H1 (cell line): Measurements from ENCODE around the gene TCERG1L. TPM values are rescaled to one million over a fixed set of nuclear protein-coding genes. Genes with fewer than 3 reads are reported as not detected.

Experiments
- CTCF ChIA-PET: fragments of 300-600 bp; sonication (Branson Sonifier 250); formaldehyde crosslinking; loops from one replicate; lab custom pipeline; 2021; ENCODE audit not compliant: partially characterized antibody; lab: Charles Lee
- POLR2A ChIA-PET: fragments of 300-600 bp; sonication (Branson Sonifier 250); formaldehyde crosslinking; loops from one replicate; lab custom pipeline; 2021; ENCODE audit warnings: inconsistent platforms; ENCODE audit not compliant: partially characterized antibody; lab: Charles Lee
- DNase-seq, 2 experiments: peaks; one replicate each; pipeline versions ENCODE4 v3.0.0 to v3.0.0-alpha.2; 2010 to 2022; ENCODE audit warnings: low spot score in 2 of 2, low read depth in 1 of 2, mixed read lengths in 1 of 2
- FAIRE-seq: peaks from 2 replicates; lab custom pipeline; 2011; peaks lifted over from hg19 to GRCh38; lab: Jason Lieb, UNC
- H2AFZ ChIP-seq: 2 replicates; pipeline ENCODE4 v1.8.1; 2012; ENCODE audit warnings: low read length, inconsistent platforms
- H2AK5ac ChIP-seq: 2 replicates; pipeline ENCODE4 v1.6.1; 2013; ENCODE audit warnings: low read depth, low read length
- H2BK120ac ChIP-seq: replicated peaks from 2 replicates; pipeline ENCODE3; 2013; ENCODE audit warnings: low read depth, low read length, inconsistent platforms
- H2BK12ac ChIP-seq: 2 replicates; pipeline ENCODE4 v1.6.1; 2013; ENCODE audit warnings: low read depth, low read length
- H2BK15ac ChIP-seq: 2 replicates; pipeline ENCODE4 v1.6.1; 2013; ENCODE audit warnings: low read length
- H2BK20ac ChIP-seq: 2 replicates; pipeline ENCODE4 v1.6.1; 2013; ENCODE audit warnings: low read length
- H2BK5ac ChIP-seq: 2 replicates; pipeline ENCODE4 v1.6.1; 2013; ENCODE audit warnings: low read depth, low read length
- H3K14ac ChIP-seq: 2 replicates; pipeline ENCODE4 v1.6.1; 2013; ENCODE audit warnings: inconsistent platforms; ENCODE audit not compliant: insufficient read length
- H3K18ac ChIP-seq: 2 replicates; pipeline ENCODE4 v1.6.1; 2013; ENCODE audit warnings: low read length; ENCODE audit errors: extremely low read depth
- H3K23ac ChIP-seq: 2 replicates; pipeline ENCODE4 v1.6.1; 2013; ENCODE audit warnings: inconsistent platforms; ENCODE audit not compliant: insufficient read length
- H3K23me2 ChIP-seq: 2 replicates; pipeline ENCODE4 v1.6.1; 2013; ENCODE audit warnings: low read depth, low read length
- H3K27ac ChIP-seq: 2 replicates; pipeline ENCODE4 v1.6.1; 2011; ENCODE audit warnings: low read depth, low read length, inconsistent platforms
- H3K27me3 ChIP-seq, 4 experiments: replicated peaks in 1 of 4; 1 replicate in 1 of 4; 2 replicates in 3 of 4; pipeline versions ENCODE4 v1.6.1 to v1.8.1; 2011 to 2013; ENCODE audit warnings: low read length in 3 of 4, mild to moderate bottlenecking in 3 of 4, inconsistent platforms in 2 of 4, mixed read lengths in 2 of 4, moderate library complexity in 1 of 4; ENCODE audit not compliant: control insufficient read depth in 3 of 4, insufficient read depth in 3 of 4; ENCODE audit errors: extremely low read depth in 1 of 4
- H3K36me3 ChIP-seq, 4 experiments: 2 replicates each; pipeline versions ENCODE4 v1.6.1 to v1.8.1; 2011 to 2013; ENCODE audit warnings: mild to moderate bottlenecking in 4 of 4, low read length in 3 of 4, moderate library complexity in 2 of 4, control low read depth in 1 of 4, inconsistent platforms in 1 of 4; ENCODE audit not compliant: insufficient read depth in 4 of 4, control insufficient read depth in 2 of 4
- H3K4ac ChIP-seq: replicated peaks from 2 replicates; pipeline ENCODE3; 2013; ENCODE audit warnings: low read length, low read depth, mixed read lengths, inconsistent platforms; ENCODE audit not compliant: insufficient read length
- H3K4me1 ChIP-seq, 4 experiments: replicated peaks in 1 of 4; 1 replicate in 1 of 4; 2 replicates in 3 of 4; pipeline versions ENCODE4 v1.6.1 to v1.8.1; 2011 to 2013; ENCODE audit warnings: low read length in 3 of 4, inconsistent platforms in 2 of 4, mixed read lengths in 1 of 4; ENCODE audit not compliant: insufficient read depth in 4 of 4, control insufficient read depth in 3 of 4
- H3K4me2 ChIP-seq, 2 experiments: 2 replicates each; pipeline versions ENCODE4 v1.6.1 to v1.8.1; 2011 to 2013; ENCODE audit warnings: low read depth in 2 of 2, low read length in 2 of 2, control low read depth in 1 of 2, inconsistent platforms in 1 of 2, mild to moderate bottlenecking in 1 of 2; ENCODE audit not compliant: insufficient read depth in 1 of 2
- H3K4me3 ChIP-seq, 4 experiments: fragments of 200-600, 300-600 bp in 1 of 4; sonication (generic), shearing (Covaris generic), sonication (Bioruptor Twin) in 1 of 4; 2 replicates each; pipeline versions ENCODE4 v1.5.1 to v1.8.1; 2011 to 2016; ENCODE audit warnings: low read length in 4 of 4, low read depth in 3 of 4, control low read depth in 2 of 4, inconsistent platforms in 2 of 4, mild to moderate bottlenecking in 2 of 4, mixed read lengths in 1 of 4, moderate library complexity in 1 of 4; ENCODE audit not compliant: insufficient read depth in 2 of 4; ENCODE audit errors: extremely low read depth in 1 of 4
- H3K56ac ChIP-seq: replicated peaks from 2 replicates; pipeline ENCODE3; 2013; ENCODE audit warnings: low read depth, mild to moderate bottlenecking, mixed read lengths, low read length, inconsistent platforms; ENCODE audit not compliant: insufficient read length
- H3K79me1 ChIP-seq: 2 replicates; pipeline ENCODE4 v1.6.1; 2013; ENCODE audit warnings: low read depth, low read length, control low read depth
- H3K79me2 ChIP-seq, 2 experiments: 2 replicates each; pipeline versions ENCODE4 v1.6.1 to v1.8.1; 2012 to 2013; ENCODE audit warnings: low read length in 2 of 2, mild to moderate bottlenecking in 2 of 2, inconsistent platforms in 1 of 2; ENCODE audit not compliant: insufficient read depth in 2 of 2, control insufficient read depth in 1 of 2
- H3K9ac ChIP-seq, 4 experiments: replicated peaks in 1 of 4; 1 replicate in 1 of 4; 2 replicates in 3 of 4; pipeline versions ENCODE4 v1.6.1 to v1.8.1; 2011 to 2013; ENCODE audit warnings: low read depth in 3 of 4, low read length in 3 of 4, control low read depth in 2 of 4, mild to moderate bottlenecking in 2 of 4, moderate library complexity in 2 of 4, inconsistent platforms in 1 of 4; ENCODE audit errors: extremely low read depth in 1 of 4
- H3K9me3 ChIP-seq, 2 experiments: 2 replicates each; pipeline versions ENCODE4 v1.6.1 to v1.8.1; 2012 to 2013; ENCODE audit warnings: mild to moderate bottlenecking in 2 of 2, moderate library complexity in 2 of 2, control low read depth in 1 of 2, inconsistent platforms in 1 of 2, low read depth in 1 of 2, low read length in 1 of 2, mixed read lengths in 1 of 2; ENCODE audit not compliant: insufficient read depth in 2 of 2
- H4K20me1 ChIP-seq, 2 experiments: replicated peaks in 1 of 2; 2 replicates each; pipeline versions ENCODE3 to v1.8.1; 2011 to 2013; ENCODE audit warnings: inconsistent platforms in 2 of 2, low read length in 2 of 2, mild to moderate bottlenecking in 1 of 2; ENCODE audit not compliant: insufficient read depth in 2 of 2, control insufficient read depth in 1 of 2
- H4K5ac ChIP-seq: 2 replicates; pipeline ENCODE4 v1.6.1; 2013; ENCODE audit warnings: low read length, low read depth, mixed read lengths, inconsistent platforms; ENCODE audit not compliant: insufficient read length
- H4K8ac ChIP-seq: 2 replicates; pipeline ENCODE4 v1.8.0; 2013; ENCODE audit warnings: mild to moderate bottlenecking, moderate library complexity, low read length, inconsistent platforms; ENCODE audit not compliant: insufficient read depth; ENCODE audit errors: extremely low read depth
- H4K91ac ChIP-seq: replicated peaks from 2 replicates; pipeline ENCODE3; 2013; ENCODE audit warnings: low read length, mixed read lengths, inconsistent platforms; ENCODE audit not compliant: insufficient read length
- CREB1 ChIP-seq: IDR thresholded peaks from 2 replicates; pipeline ENCODE4 v1.6.1; 2012; ENCODE audit warnings: inconsistent platforms
- EGR1 ChIP-seq: IDR thresholded peaks from 2 replicates; pipeline ENCODE4 v1.6.1; 2011; ENCODE audit warnings: low read depth, low read length, borderline replicate concordance
- KDM5A ChIP-seq: fragments of 200-600 bp; IDR thresholded peaks from 2 replicates; pipeline ENCODE4 v1.7.1; 2012; ENCODE audit warnings: mild to moderate bottlenecking, low read length, inconsistent platforms, mixed read lengths
- SIN3A ChIP-seq, 2 experiments: IDR thresholded peaks in 1 of 2; conservative IDR thresholded peaks in 1 of 2; 2 replicates each; pipeline ENCODE4 v1.6.1; 2011 to 2012; ENCODE audit warnings: low read length in 2 of 2, improper control_type of control experiment in 1 of 2, low read depth in 1 of 2, mild to moderate bottlenecking in 1 of 2
- SIX5 ChIP-seq: IDR thresholded peaks from 2 replicates; pipeline ENCODE4 v1.6.1; 2011; ENCODE audit warnings: mild to moderate bottlenecking, low read depth, low read length
- SP2 ChIP-seq: IDR thresholded peaks from 2 replicates; pipeline ENCODE4 v1.6.1; 2012; ENCODE audit warnings: mild to moderate bottlenecking, low read length, inconsistent platforms
- WGBS, 2 experiments: shearing (Covaris generic) in 1 of 2; methylation state at CpG; one replicate each; pipeline versions ENCODE4 v1.1.6 to v1.1.7; 2013 to 2015; ENCODE audit warnings: low lambda C conversion rate in 2 of 2, mixed read lengths in 2 of 2, inconsistent platforms in 1 of 2, low coverage in 1 of 2, missing lambda C conversion rate in 1 of 2; ENCODE audit not compliant: insufficient replicate concordance in 2 of 2, insufficient coverage in 1 of 2, insufficient read length in 1 of 2; ENCODE audit errors: extremely low coverage in 1 of 2, missing lambda C conversion rate in 1 of 2; 5-methylcytosine and 5-hydroxymethylcytosine counted together
- polyA plus RNA-seq, 7 experiments: library from polyadenylated mRNA; depleted of rRNA in 3 of 7; stranded (reverse) in 5 of 7; unstranded in 2 of 7; fragments of >200 nt in 5 of 7; fragments of 200-250 nt in 2 of 7; gene quantifications; 1 replicate in 5 of 7; 2 replicates in 1 of 7; 4 replicates in 1 of 7; pipeline versions ENCODE4 v1.2.1 to v1.2.3, GENCODE V29; 2011 to 2013; ENCODE audit warnings: missing spikeins in 2 of 7, mixed read lengths in 2 of 7
- total RNA-seq: library from RNA; stranded (reverse); fragmentation: NEBNext Ultra II Directional; extraction: Animal tissue kit (Norgen Biotek cat#: 25700); gene quantifications from 2 replicates; pipeline ENCODE4 v1.2.1, GENCODE V29; 2021

Gene TCERG1L
- total and polyA plus RNA-seq, 2 of the 8 experiments (the other 6 are each of a cell fraction or from before 2014, with no cell fraction given), result 3.9 to 6.9 TPM

DNA sequence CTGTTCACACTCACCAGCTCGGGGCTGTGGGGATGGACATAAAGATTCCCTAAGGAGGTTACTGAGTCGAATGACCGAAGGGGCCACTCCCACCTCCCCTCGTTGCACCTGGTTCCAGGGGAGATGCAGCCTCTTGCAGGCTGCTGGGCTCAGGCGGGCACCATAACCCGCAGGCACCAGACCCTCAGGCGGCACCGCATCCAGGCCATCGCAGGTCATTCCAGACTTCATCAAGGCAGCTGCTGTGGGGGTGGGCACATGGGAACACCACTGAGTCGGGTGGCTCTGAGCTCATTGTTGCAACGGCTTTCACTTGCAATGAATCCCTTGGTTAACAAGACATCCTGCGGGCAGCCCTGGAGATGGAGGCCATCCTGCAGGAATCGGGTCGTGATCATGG is 221.7 kb downstream of the TCERG1L start:
- Histone ChIP-seq H3K56ac (no peak overlapping the region), H2BK20ac (peak overlapping the region; percentile 13; the same call in 1 of the 2 replicates), H3K9me3 (no peaks in the 10 kb centered on the region; a peak in 1 of 4 replicates), H4K20me1 (no peaks in the 10 kb centered on the region), H3K23me2 (no peaks in the 10 kb centered on the region), H2BK15ac (0 out of 2 replicates have a peak overlapping the region, but pooled peaks have one; percentile 61), H3K9ac (no peak overlapping the region), H3K27me3 (no peaks in the 10 kb centered on the region; a peak in 3 of 7 replicates), H2AK5ac (no peak overlapping the region; the same call in 1 of the 2 replicates), H2BK5ac (no peak overlapping the region), H3K4me2 (no peak overlapping the region), H3K79me2 (no peaks in the 10 kb centered on the region), H3K36me3 (no peaks in the 10 kb centered on the region), H3K4me1 (peaks cover 0 to 16% (median 4%) of the 10 kb centered on the region in 4 experiments; a peak in 4 of 7 replicates), H3K4me3 (no peak overlapping the region), H3K79me1 (no peaks in the 10 kb centered on the region), H2BK120ac (no peak overlapping the region), H4K91ac (no peak overlapping the region), H4K5ac (no peak overlapping the region), H3K4ac (no peak overlapping the region), H3K23ac (no peak overlapping the region), H3K14ac (no peak overlapping the region), H2AFZ (no peak overlapping the region), H4K8ac (no peak overlapping the region), H3K27ac (no peak overlapping the region), H3K18ac (no peak overlapping the region), H2BK12ac (0 out of 2 replicates have a peak overlapping the region, but pooled peaks have one; percentile 50)
- DNase-seq, result no peak
- WGBS, 2 experiments, result 92% methylated on average over 13 of the region's 14 CpGs; no CpG with 5 or more reads in 1 of the 2 experiments
- POLR2A ChIA-PET, result no interaction called here
- CTCF ChIA-PET, result interaction anchor here (1.0 to 2.2 kb wide), 5 partner anchors 10 to 45 kb away, joined by 3 to 6 read pairs (median 3); no protein-coding TSS in a partner anchor
- no peak for FAIRE-seq
- TF ChIP-seq CREB1 (no peak), EGR1 (no peak), SIN3A (conservative IDR thresholded peaks at IDR 0.05 in 1 of 2, IDR thresholded peaks at IDR 0.05 in 1 of 2; ENCODE audit: low read depth in 1 of 2, low read length in 2 of 2) (no peak), KDM5A (no peak), SIX5 (no peak), SP2 (no peak)
